Brain microvascular endothelial cell (primary cell): ENCODE data around the gene MAP2K5.

Experiments
- DNase-seq: peaks from one replicate; pipeline ENCODE4 v3.0.0-alpha.2; 2020
- H3K27ac ChIP-seq: fragments of 250-450 bp; sonication (Bioruptor Pico); 2 replicates; pipeline ENCODE4 v1.5.1; 2020; ENCODE audit warnings: mild to moderate bottlenecking, moderate library complexity
- H3K27me3 ChIP-seq: fragments of 250-450 bp; sonication (Bioruptor Pico); replicated peaks from 2 replicates; pipeline ENCODE4 v1.5.1; 2020; ENCODE audit warnings: mild to moderate bottlenecking
- H3K36me3 ChIP-seq: fragments of 250-450 bp; sonication (Bioruptor Pico); replicated peaks from 2 replicates; pipeline ENCODE4 v1.5.1; 2020; ENCODE audit warnings: mild to moderate bottlenecking
- H3K4me3 ChIP-seq: 2 replicates; pipeline ENCODE4 v1.5.1; 2011; ENCODE audit warnings: low read depth, mild to moderate bottlenecking, control low read depth, low read length, moderate library complexity
- in situ Hi-C: cut with HindIII; loops from 2 replicates; pipeline ENCODE4 v1.10.0; 2017; ENCODE audit warnings: low sequenced_read_pairs, low pct_ligation_motif_present
- TF ChIP-seq, protein P1 (sequence below): IDR thresholded peaks from 2 replicates; pipeline ENCODE4 v1.5.1; 2011; ENCODE audit warnings: low read depth, mild to moderate bottlenecking, moderate library complexity, low read length, control low read depth, inconsistent platforms; ENCODE audit errors: missing control alignments

MAP2K5 gene

DNA sequence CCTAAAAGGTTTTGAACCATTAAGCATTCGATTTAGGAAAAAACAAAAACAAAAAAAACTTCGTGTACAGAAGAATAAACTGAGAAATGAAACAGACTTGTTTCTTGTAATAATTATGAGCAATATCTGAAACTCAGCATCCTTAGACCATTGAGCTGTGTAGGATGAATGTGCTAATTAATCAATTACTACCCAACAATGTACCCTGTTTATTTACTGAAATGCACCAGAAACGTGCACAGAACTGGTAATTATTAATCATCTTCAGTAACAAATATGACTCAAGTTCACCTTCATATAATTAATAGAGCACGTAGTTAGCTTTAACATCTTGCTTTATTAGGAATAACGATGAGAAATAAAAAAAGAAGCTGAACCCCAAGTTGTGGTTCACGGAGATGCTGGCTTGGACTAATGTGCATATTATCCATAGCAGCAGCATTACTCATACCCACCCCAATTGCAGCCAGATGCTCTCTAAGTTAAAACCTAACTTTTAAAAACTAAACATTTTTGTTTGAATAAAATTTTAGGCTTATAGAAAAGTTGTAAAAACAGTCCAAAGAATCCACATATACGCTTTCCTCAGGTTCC lies 31.8 kb upstream of the MAP2K5 start:
- Histone ChIP-seq H3K36me3 (no peaks in the 10 kb centered on the region), H3K4me3 (no peak overlapping the region), H3K27ac (no peak overlapping the region), H3K27me3 (no peaks in the 10 kb centered on the region)
- peak; percentile 55 for DNase-seq
- in situ Hi-C loops: no loop called here
- TF ChIP-seq, protein P1, sequence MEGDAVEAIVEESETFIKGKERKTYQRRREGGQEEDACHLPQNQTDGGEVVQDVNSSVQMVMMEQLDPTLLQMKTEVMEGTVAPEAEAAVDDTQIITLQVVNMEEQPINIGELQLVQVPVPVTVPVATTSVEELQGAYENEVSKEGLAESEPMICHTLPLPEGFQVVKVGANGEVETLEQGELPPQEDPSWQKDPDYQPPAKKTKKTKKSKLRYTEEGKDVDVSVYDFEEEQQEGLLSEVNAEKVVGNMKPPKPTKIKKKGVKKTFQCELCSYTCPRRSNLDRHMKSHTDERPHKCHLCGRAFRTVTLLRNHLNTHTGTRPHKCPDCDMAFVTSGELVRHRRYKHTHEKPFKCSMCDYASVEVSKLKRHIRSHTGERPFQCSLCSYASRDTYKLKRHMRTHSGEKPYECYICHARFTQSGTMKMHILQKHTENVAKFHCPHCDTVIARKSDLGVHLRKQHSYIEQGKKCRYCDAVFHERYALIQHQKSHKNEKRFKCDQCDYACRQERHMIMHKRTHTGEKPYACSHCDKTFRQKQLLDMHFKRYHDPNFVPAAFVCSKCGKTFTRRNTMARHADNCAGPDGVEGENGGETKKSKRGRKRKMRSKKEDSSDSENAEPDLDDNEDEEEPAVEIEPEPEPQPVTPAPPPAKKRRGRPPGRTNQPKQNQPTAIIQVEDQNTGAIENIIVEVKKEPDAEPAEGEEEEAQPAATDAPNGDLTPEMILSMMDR: no peak

GRCh38 chr15:67511606-67512005 lies 30.9 kb upstream of the MAP2K5 start:
- Histone ChIP-seq H3K36me3 (no peaks in the 10 kb centered on the region), H3K27me3 (no peaks in the 10 kb centered on the region), H3K27ac (no peak overlapping the region), H3K4me3 (no peak overlapping the region)
- TF ChIP-seq, protein P1: no peak
- no peak for DNase-seq
- in situ Hi-C loops: no loop called here

DNA sequence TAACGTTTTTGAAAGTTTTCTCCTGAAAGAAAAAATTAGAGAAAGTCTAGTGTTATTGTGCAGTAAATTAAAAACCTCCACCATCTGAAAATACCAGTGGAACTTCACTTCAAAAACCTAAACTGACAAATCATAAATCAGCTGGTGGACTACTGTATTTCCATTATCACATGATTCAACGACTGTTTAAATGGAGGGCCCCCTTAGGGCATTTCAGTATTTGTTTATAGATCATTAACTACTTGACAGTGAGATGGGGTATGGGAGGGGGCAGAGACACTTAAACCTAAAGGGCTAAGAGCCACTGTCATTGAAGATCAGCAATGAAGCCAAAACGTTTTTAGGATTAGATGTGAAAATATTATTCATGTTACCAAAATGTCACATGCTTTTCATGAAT lies 30.4 kb upstream of the MAP2K5 start:
- H3K27me3 ChIP-seq: no peaks in the 10 kb centered on the region
- no peak for DNase-seq
- H3K27ac ChIP-seq: no peak overlapping the region
- H3K4me3 ChIP-seq: no peak overlapping the region
- in situ Hi-C loops: no loop called here
- no peaks in the 10 kb centered on the region for H3K36me3 ChIP-seq
- TF ChIP-seq, protein P1: no peak

DNA sequence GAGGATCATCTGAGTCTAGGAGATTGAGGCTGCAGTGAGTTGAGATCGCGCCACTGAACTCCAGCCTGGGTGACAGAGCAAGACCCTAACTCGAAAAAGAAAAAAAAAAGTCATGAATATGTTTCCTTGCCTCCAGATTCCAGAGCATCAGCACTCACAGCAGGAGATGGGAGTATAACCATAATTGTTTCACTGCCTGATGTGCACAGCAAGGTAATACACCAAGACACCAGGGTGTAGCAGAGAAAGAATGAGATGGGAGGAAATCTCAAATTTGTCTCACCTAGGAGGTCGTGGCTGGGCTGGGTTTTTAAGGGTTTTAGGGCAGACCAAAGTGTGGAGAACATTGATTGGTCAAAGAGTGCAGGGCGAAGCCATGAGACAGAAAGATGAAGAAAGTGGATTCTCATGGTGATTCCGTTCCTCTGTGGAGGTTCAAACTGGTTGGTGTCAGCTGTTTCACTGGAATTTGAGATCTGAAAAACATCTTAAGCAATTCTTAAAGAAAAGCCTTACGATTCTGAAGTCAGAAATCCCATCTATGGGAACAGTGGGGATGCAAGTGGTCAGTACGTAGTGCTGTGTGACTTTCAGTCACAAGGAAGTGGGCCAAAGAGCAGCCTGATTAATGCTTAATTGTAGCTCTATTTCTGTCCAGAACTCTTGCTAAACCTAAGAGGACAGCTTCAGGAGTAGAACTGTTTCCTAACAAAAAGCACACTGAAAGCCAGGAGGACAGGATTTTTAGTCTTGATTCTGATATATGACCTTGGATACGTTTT lies 29.4 kb upstream of the MAP2K5 start:
- in situ Hi-C loops: no loop called here
- Histone ChIP-seq H3K36me3 (no peaks in the 10 kb centered on the region), H3K27ac (no peak overlapping the region), H3K4me3 (no peak overlapping the region), H3K27me3 (no peaks in the 10 kb centered on the region)
- no peak for DNase-seq
- TF ChIP-seq, protein P1: no peak

DNA sequence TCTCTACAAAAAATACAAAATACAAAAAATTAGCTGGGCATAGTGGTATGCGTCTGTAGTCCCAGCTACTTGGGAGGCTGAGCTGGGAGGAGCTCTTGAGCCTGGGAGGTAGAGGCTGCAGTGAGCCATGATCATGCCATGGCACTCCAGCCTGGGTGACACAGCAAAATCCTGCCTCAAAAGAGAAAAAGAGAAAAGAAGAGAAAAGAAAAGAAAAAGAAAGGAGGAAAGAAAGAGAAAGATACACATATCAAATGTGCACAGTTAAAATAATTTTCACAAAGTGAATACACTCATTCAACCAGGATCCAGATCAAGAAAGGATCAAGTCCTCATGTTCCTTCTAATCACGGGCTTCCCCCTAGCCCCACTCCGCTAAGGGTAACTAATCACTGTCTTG lies 27.4 kb upstream of the MAP2K5 start:
- TF ChIP-seq, protein P1: no peak
- no peaks in the 10 kb centered on the region for H3K36me3 ChIP-seq
- no peaks in the 10 kb centered on the region for H3K27me3 ChIP-seq
- no peak for DNase-seq
- in situ Hi-C loops: no loop called here
- no peak overlapping the region for H3K27ac ChIP-seq
- no peak overlapping the region for H3K4me3 ChIP-seq
